Thyroid gland (tissue), 4 donors: ENCODE data around the gene PRODH2. TPM values are rescaled to one million over a fixed set of nuclear protein-coding genes. Genes with fewer than 3 reads are reported as not detected.

Source experiments
- DNase-seq, 2 donors: peaks; one replicate each; pipeline ENCODE4 v3.0.0-alpha.2; 2019
- H3K27ac ChIP-seq, 3 donors: fragments of 200-600 bp; sonication (generic); 1 replicate in 2 of 3; 2 replicates in 1 of 3; pipeline ENCODE4 v1.5.1; 2016 to 2019; ENCODE audit warnings: mild to moderate bottlenecking in 1 of 3, moderate library complexity in 1 of 3
- H3K27me3 ChIP-seq: fragments of 200-600 bp; sonication (generic); one replicate; pipeline ENCODE4 v1.5.1; 2019
- H3K36me3 ChIP-seq, 2 donors: fragments of 200-600 bp; sonication (generic); one replicate each; pipeline ENCODE4 v1.5.1; 2016 to 2019
- H3K4me1 ChIP-seq, 2 donors: fragments of 200-600 bp; sonication (generic); one replicate each; pipeline ENCODE4 v1.5.1; 2017 to 2019
- H3K4me3 ChIP-seq, 3 donors: fragments of 200-600 bp; sonication (generic); replicated peaks in 1 of 3; 1 replicate in 2 of 3; 2 replicates in 1 of 3; pipeline ENCODE4 v1.5.1; 2016; ENCODE audit warnings: mild to moderate bottlenecking in 1 of 3
- H3K9me3 ChIP-seq: fragments of 200-600 bp; sonication (generic); one replicate; pipeline ENCODE4 v1.5.1; 2017
- CTCF ChIP-seq, 6 experiments: fragments of 200-600 bp in 3 of 6; fragments of 450-650 bp in 3 of 6; sonication (generic) in 3 of 6; IDR thresholded peaks; one replicate each; pipeline ENCODE4 v1.5.1; 2016 to 2019; ENCODE audit warnings: antibody characterized with exemption in 6 of 6, mild to moderate bottlenecking in 2 of 6, inconsistent platforms in 1 of 6, moderate library complexity in 1 of 6
- POLR2A ChIP-seq, 2 donors: fragments of 450-650 bp; IDR thresholded peaks; one replicate each; pipeline ENCODE4 v1.6.1; 2017; ENCODE audit warnings: antibody characterized with exemption in 2 of 2, mild to moderate bottlenecking in 2 of 2, moderate library complexity in 1 of 2
- WGBS, 2 donors: methylation state at CpG; one replicate each; pipeline ENCODE4 v1.1.5; 2017; 5-methylcytosine and 5-hydroxymethylcytosine counted together
- intact Hi-C: fragments of 100-400 bp; cut with DNase I; formaldehyde crosslinking; loops from one replicate; pipeline ENCODE4 v1.15.1; 2023
- total RNA-seq, 4 donors: library from RNA; depleted of rRNA; stranded (reverse); fragments of >200 nt; gene quantifications; one replicate each; pipeline ENCODE4 v1.2.3, GENCODE V29; 2016

PRODH2 gene
- total RNA-seq, 4 donors from 2014 or later, result not detected

- Histone ChIP-seq H3K9me3 (no peaks in the 10 kb centered on the region), H3K36me3 (peaks cover 9 to 17% of the 10 kb centered on the region in 2 donors), H3K4me1 (peaks cover 13 to 20% of the 10 kb centered on the region in 2 donors), H3K27ac (peak within 1 kb of the TSS; percentile 82 to 96 (median 89)), H3K27me3 (no peaks in the 10 kb centered on the region), H3K4me3 (peak within 1 kb of the TSS; percentile 38 to 89 (median 62))
- intact Hi-C loops, result loop anchor here (10.0 kb wide), 1 partner anchor 177 kb away; the partner anchor contains the start of gene LRFN3
- TF ChIP-seq CTCF (IDR thresholded peaks at IDR 0.05) (no peak), POLR2A (IDR thresholded peaks at IDR 0.05) (peak; percentile 55 to 74)
- WGBS, 2 donors, result 0 to 1% methylated on average over 19 to 41 of the region's 53 CpGs
- peak; percentile 99 for DNase-seq
These were observed 54.7 kb downstream of the PRODH2 start, which contains the start of gene PROSER3 for GRCh38 chr19:35757749-35758608. PROSER3 (plus strand) TSS chr19:35758176; CDS start chr19:35758216, 40 bp downstream.

GRCh38 chr19:35757231-35757748, 55.4 kb downstream of the PRODH2 start:
- peaks cover 13 to 20% of the 10 kb centered on the region in 2 donors for H3K4me1 ChIP-seq
- H3K4me3 ChIP-seq, result peak overlapping the region in 1 of 3 donors; percentile 89
- 5 to 22% methylated on average over 6 to 14 of the region's 19 CpGs for WGBS, 2 donors
- DNase-seq, result peak; percentile 49 to 50
- peaks cover 16 to 23% of the 10 kb centered on the region in 2 donors for H3K36me3 ChIP-seq
- no peaks in the 10 kb centered on the region for H3K27me3 ChIP-seq
- TF ChIP-seq CTCF (IDR thresholded peaks at IDR 0.05), result no peak
- TF ChIP-seq POLR2A (IDR thresholded peaks at IDR 0.05), result no peak
- intact Hi-C loops, result loop anchor here (10.0 kb wide), 1 partner anchor 178 kb away; the partner anchor contains the start of gene LRFN3
- H3K9me3 ChIP-seq, result no peaks in the 10 kb centered on the region
- H3K27ac ChIP-seq, result peak overlapping the region; percentile 79 to 96 (median 82)

GRCh38 chr19:35756377-35757230, 56.0 kb downstream of the PRODH2 start, which contains the start of gene HSPB6:
HSPB6 (minus strand) TSS chr19:35757029; CDS start chr19:35757008, 21 bp downstream.
- intact Hi-C loops, result loop anchor here (10.0 kb wide), 1 partner anchor 178 kb away; the partner anchor contains the start of gene LRFN3
- peak within 1 kb of the TSS in 1 of 3 donors; percentile 89 for H3K4me3 ChIP-seq
- H3K9me3 ChIP-seq, result no peaks in the 10 kb centered on the region
- H3K4me1 ChIP-seq, result peaks cover 13 to 20% of the 10 kb centered on the region in 2 donors
- H3K27me3 ChIP-seq, result no peaks in the 10 kb centered on the region
- H3K36me3 ChIP-seq, result peaks cover 18 to 21% of the 10 kb centered on the region in 2 donors
- peak within 1 kb of the TSS; percentile 79 to 96 (median 82) for H3K27ac ChIP-seq
- DNase-seq, result peak in 1 of 2 donors; percentile 12
- 9 to 12% methylated on average over 27 to 44 of the region's 52 CpGs for WGBS, 2 donors
- TF ChIP-seq CTCF (IDR thresholded peaks at IDR 0.05), result no peak
- no peak for TF ChIP-seq POLR2A (IDR thresholded peaks at IDR 0.05)

GRCh38 chr19:35755550-35756376, 56.9 kb downstream of the PRODH2 start:
- H3K4me3 ChIP-seq, result peak overlapping the region in 1 of 3 donors; percentile 33
- H3K27me3 ChIP-seq, result no peaks in the 10 kb centered on the region
- peaks cover 18 to 21% of the 10 kb centered on the region in 2 donors for H3K36me3 ChIP-seq
- TF ChIP-seq POLR2A (IDR thresholded peaks at IDR 0.05) (no peak), CTCF (IDR thresholded peaks at IDR 0.05) (no peak)
- H3K9me3 ChIP-seq, result no peaks in the 10 kb centered on the region
- H3K27ac ChIP-seq, result peak overlapping the region; percentile 79 to 96 (median 82)
- WGBS, 2 donors, result 30 to 42% methylated on average over 17 to 25 of the region's 74 CpGs
- peaks cover 13 to 20% of the 10 kb centered on the region in 2 donors for H3K4me1 ChIP-seq
- intact Hi-C loops, result loop anchor here (10.0 kb wide), 1 partner anchor 179 kb away; the partner anchor contains the start of gene LRFN3
- peak; percentile 40 for DNase-seq
